ES-I3 (cell line): Measurements from ENCODE around the gene MMAA.
"Not testable (repeated sequence)": the region's sequence is repeated elsewhere in the genome, so short reads cannot be mapped to it uniquely, and the experiment has no call there.

ENCODE experiments used
- H3K36me3 ChIP-seq: 2 replicates; pipeline ENCODE4 v1.6.1; 2013; ENCODE audit warnings: mild to moderate bottlenecking, low read length, control low read depth, moderate library complexity; ENCODE audit not compliant: insufficient read depth
- H3K4me1 ChIP-seq: 2 replicates; pipeline ENCODE4 v1.6.1; 2013; ENCODE audit warnings: mild to moderate bottlenecking, control low read depth, low read length; ENCODE audit not compliant: insufficient read depth
- H3K9ac ChIP-seq: 2 replicates; pipeline ENCODE4 v1.6.1; 2013; ENCODE audit warnings: low read depth, mild to moderate bottlenecking, low read length, moderate library complexity
- H3K9me3 ChIP-seq: 2 replicates; pipeline ENCODE4 v1.6.1; 2013; ENCODE audit warnings: mild to moderate bottlenecking, low read length, moderate library complexity; ENCODE audit not compliant: control insufficient read depth, insufficient read depth

MMAA gene

GRCh38 chr4:145618210-145618931, 814 bp upstream of the MMAA start:
- Histone ChIP-seq H3K9me3 (peaks cover 2% of the 10 kb centered on the region; the same call in 1 of the 2 replicates), H3K4me1 (peaks cover 2% of the 10 kb centered on the region), H3K9ac (peak overlapping the region; percentile 99), H3K36me3 (no peaks in the 10 kb centered on the region)

DNA sequence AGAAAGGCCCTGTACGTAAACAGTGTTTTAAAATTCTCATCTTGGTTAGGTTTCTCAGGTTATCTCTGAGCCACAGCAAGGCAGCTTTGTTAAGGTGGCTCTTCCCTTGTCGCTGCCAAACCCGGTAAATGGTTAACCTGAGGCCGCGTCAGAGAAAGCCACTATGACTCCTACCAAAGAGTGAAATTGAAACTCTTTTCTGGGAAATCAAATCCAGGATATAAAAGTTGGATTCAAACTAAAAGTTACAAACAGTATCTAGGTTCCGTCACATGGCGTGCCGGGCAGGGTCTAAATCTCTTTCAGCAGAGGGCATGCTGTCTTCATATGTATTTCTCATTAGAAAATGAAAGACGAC, 433 bp downstream of the MMAA start:
- Histone ChIP-seq H3K4me1 (no peaks in the 10 kb centered on the region; the same call in 1 of the 2 replicates), H3K36me3 (no peaks in the 10 kb centered on the region), H3K9ac (peak overlapping the region; percentile 99), H3K9me3 (peaks cover 3% of the 10 kb centered on the region; the same call in 1 of the 2 replicates)

DNA sequence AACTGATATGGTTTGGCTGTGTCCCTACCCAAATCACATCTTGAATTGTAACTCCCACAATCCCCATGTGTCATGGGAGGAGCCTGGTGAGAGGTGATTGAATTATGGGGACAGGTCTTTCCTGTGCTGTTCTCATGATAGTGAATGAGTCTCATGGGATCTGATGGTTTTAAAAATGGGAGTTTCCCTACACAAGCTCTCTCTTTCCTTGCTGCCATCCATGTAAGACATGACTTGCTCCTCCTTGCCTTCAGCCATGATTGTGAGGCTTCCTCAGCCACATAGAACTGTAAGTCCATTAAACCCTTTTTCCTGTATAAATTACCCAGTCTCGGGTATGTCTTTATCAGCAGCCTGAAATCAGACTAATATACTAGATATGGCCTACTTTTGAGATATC, 2.9 kb downstream of the MMAA start:
- not testable (repeated sequence) for H3K9ac ChIP-seq, H3K9me3 ChIP-seq, H3K36me3 ChIP-seq, H3K4me1 ChIP-seq

GRCh38 chr4:145623831-145624230, 4.6 kb downstream of the MMAA start:
- no peaks in the 10 kb centered on the region for H3K36me3 ChIP-seq
- peaks cover 5% of the 10 kb centered on the region; the same call in 1 of the 2 replicates for H3K9me3 ChIP-seq
- H3K4me1 ChIP-seq = peaks cover 7% of the 10 kb centered on the region; the same call in 1 of the 2 replicates
- H3K9ac ChIP-seq = no peak overlapping the region

DNA sequence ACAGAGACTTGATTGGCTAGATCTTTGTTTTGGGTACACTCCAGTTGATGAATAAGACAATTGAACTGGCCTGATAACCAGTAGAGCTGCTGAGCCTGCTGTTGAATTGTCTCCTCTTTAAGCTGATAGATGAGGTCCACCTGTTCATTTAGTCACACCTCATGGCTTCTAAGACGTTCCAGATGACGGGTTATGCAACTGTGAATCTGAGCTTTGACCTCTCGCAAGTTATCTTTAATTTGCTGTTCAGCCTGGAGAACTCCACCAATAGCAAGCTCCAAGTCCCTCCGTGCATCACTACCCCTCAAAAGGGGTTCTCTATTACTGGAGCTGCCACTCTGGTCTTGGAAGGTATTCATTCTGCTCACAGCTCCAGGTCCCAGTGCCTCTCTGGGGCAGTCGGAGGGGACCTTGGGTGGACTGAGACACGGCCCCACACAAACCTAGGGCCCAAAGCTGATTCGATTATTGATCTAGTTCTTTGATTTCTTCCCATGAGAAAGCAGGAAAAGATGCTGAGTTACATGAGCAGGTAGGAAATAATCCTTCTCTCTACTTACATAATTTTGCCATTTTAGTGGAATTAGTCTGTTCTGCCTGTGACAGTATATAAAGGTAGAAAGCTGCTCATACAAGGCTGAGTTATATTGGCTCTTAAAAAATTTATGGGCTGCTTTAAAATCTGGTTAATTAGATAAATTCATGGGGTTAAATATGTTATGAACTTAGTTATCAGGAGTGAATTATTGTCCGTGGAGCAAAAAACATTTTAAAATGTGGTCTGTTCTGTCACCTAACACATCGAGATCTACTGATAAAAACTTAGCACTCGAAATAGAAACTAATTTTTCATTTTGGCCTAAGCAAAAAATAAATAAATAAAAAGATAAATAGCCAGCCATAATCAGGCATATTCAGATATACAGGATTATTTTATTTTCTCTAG, 6.8 kb downstream of the MMAA start:
- Histone ChIP-seq H3K4me1 (peaks cover 7% of the 10 kb centered on the region; the same call in 1 of the 2 replicates), H3K36me3 (no peaks in the 10 kb centered on the region), H3K9ac (no peak overlapping the region), H3K9me3 (peaks cover 5% of the 10 kb centered on the region; the same call in 1 of the 2 replicates)

- H3K9me3 ChIP-seq = peaks cover 3% of the 10 kb centered on the region; the same call in 1 of the 2 replicates
- no peaks in the 10 kb centered on the region for H3K36me3 ChIP-seq
- H3K9ac ChIP-seq = no peak overlapping the region
- peaks cover 7% of the 10 kb centered on the region; the same call in 1 of the 2 replicates for H3K4me1 ChIP-seq
Observed at GRCh38 chr4:145626623-145626982, 7.4 kb downstream of the MMAA start.

- Histone ChIP-seq H3K4me1 (peaks cover 22% of the 10 kb centered on the region), H3K9ac (no peak overlapping the region), H3K36me3 (no peaks in the 10 kb centered on the region; the same call in 1 of the 2 replicates), H3K9me3 (no peaks in the 10 kb centered on the region)
Observed at GRCh38 chr4:145635117-145635516, 15.9 kb downstream of the MMAA start.

GRCh38 chr4:145635630-145636029, 16.4 kb downstream of the MMAA start:
- Histone ChIP-seq H3K4me1 (peaks cover 22% of the 10 kb centered on the region), H3K9ac (no peak overlapping the region), H3K36me3 (no peaks in the 10 kb centered on the region; the same call in 1 of the 2 replicates), H3K9me3 (no peaks in the 10 kb centered on the region)

DNA sequence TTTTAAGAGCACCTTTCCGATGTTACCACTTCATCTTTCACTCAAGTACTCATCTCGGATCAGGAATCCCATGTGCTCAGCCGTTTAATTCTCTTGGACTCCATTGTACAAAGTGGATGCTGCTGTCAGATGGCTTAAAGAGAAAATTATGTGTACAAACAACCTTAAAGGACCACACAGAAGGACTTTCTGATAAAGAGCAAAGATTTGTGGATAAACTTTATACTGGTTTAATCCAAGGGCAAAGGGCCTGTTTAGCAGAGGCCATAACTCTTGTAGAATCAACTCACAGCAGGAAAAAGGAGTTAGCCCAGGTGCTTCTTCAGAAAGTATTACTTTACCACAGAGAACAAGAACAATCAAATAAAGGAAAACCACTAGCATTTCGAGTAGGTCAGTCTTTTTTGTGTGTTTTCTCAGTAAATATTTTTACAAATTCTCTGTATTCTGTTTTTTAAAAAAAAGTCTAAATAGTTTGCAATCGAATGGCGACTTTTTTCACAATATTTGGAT, 20.1 kb downstream of the MMAA start:
- Histone ChIP-seq H3K9ac (no peak overlapping the region), H3K36me3 (no peaks in the 10 kb centered on the region; the same call in 1 of the 2 replicates), H3K4me1 (peaks cover 22% of the 10 kb centered on the region), H3K9me3 (no peaks in the 10 kb centered on the region)

- not testable (repeated sequence) for H3K9ac ChIP-seq, H3K36me3 ChIP-seq, H3K9me3 ChIP-seq
- H3K4me1 ChIP-seq = peaks cover 16% of the 10 kb centered on the region
Observed at GRCh38 chr4:145640236-145640635, 21.1 kb downstream of the MMAA start.

DNA sequence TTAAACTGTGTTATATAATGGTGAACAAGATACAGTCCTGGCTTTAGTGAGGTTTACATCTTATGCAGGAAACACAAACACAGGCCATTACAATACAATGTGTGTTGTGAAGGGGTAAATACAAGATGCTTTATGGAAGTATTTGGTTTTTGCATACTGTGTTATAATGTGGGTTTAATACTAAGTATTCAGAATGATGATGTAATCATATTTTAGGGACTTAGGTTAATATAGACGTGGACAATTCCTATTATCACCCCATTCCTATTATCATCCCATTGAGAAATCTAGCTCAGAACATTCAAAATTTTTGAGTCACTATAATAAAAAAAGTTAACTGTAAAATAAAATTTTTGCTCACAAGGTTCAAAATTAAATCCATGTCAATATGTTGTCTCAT, 24.1 kb downstream of the MMAA start:
- H3K9me3 ChIP-seq = no peaks in the 10 kb centered on the region
- peaks cover 7% of the 10 kb centered on the region; the same call in 1 of the 2 replicates for H3K4me1 ChIP-seq
- no peak overlapping the region for H3K9ac ChIP-seq
- H3K36me3 ChIP-seq = no peaks in the 10 kb centered on the region; the same call in none of the 2 replicates

DNA sequence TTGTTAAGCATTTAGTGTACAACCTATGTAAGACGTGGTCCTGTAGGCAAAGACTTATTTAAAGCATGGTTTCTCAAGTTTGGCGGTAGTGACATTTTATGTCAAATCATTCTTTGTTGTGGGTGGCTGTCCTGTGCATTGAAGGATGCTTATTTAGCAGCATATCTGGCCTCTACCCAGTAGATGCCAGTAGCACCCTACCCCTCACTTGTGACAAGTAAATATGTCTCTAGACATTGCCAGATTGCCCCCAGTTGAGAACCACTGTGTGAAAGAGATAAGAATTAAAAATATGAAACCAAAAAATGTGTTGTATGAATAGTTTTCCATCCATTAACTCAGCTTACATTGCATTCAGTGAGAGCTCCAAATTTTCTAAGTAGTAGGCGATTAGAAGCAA, 25.5 kb downstream of the MMAA start:
- Histone ChIP-seq H3K9ac (no peak overlapping the region), H3K4me1 (no peaks in the 10 kb centered on the region), H3K36me3 (no peaks in the 10 kb centered on the region; the same call in 1 of the 2 replicates), H3K9me3 (no peaks in the 10 kb centered on the region)

DNA sequence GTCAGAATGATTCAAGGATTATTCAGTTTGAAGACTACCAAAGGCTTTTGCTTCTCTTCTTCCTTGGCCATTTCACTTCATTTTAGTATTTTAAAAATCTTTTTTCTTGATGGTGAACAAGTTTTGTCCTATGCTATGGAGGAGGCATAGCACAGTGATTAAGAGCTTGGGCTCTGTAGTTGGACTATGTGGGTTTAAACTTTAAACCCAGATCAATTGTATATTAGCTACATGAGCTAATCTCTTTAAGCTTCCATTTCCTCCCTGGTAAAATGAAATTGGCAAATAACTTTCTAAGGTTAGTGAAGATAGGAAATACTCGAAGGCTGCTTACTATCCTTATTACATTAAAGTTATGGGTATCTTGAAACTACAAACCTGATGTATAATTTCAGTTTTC, 37.0 kb downstream of the MMAA start:
- H3K9me3 ChIP-seq = no peaks in the 10 kb centered on the region; the same call in 1 of the 2 replicates
- no peak overlapping the region for H3K9ac ChIP-seq
- H3K36me3 ChIP-seq = no peaks in the 10 kb centered on the region
- no peaks in the 10 kb centered on the region for H3K4me1 ChIP-seq

- Histone ChIP-seq H3K9me3 (no peaks in the 10 kb centered on the region; the same call in 1 of the 2 replicates), H3K9ac (no peak overlapping the region), H3K4me1 (no peaks in the 10 kb centered on the region), H3K36me3 (no peaks in the 10 kb centered on the region)
Observed at GRCh38 chr4:145660064-145660463, 40.9 kb downstream of the MMAA start.
